Upper lobe of left lung (tissue), 6 donors: Measurements from ENCODE around the gene TMEM121B. TPM values are rescaled to one million over a fixed set of nuclear protein-coding genes. Genes with fewer than 3 reads are reported as not detected.

ENCODE experiments used
- ATAC-seq, 2 donors: fragments of 200-7000 bp; cut with Tn5 transposase; one replicate each; pipeline ENCODE4 v1.9.1; 2022; ENCODE audit warnings: mild to moderate bottlenecking in 2 of 2, moderate library complexity in 2 of 2; ENCODE audit not compliant: low FRiP score in 2 of 2
- DNase-seq, 2 donors: peaks; one replicate each; pipeline ENCODE4 v3.0.0-alpha.2; 2019 to 2020
- H3K27ac ChIP-seq, 4 donors: fragments of 200-600 bp; sonication (generic); one replicate each; pipeline ENCODE4 v1.5.1; 2016 to 2019
- H3K27me3 ChIP-seq, 4 donors: fragments of 200-600 bp; sonication (generic); one replicate each; pipeline ENCODE4 v1.5.1; 2017 to 2019
- H3K36me3 ChIP-seq, 4 donors: fragments of 200-600 bp; sonication (generic); one replicate each; pipeline ENCODE4 v1.5.1; 2016 to 2019
- H3K4me1 ChIP-seq, 4 donors: fragments of 200-600 bp; sonication (generic); one replicate each; pipeline ENCODE4 v1.5.1; 2018 to 2019
- H3K4me3 ChIP-seq, 4 donors: fragments of 200-600 bp; sonication (generic); one replicate each; pipeline ENCODE4 v1.5.1; 2017 to 2019; ENCODE audit warnings: mild to moderate bottlenecking in 2 of 4, moderate library complexity in 1 of 4
- H3K9me3 ChIP-seq, 4 donors: fragments of 200-600 bp; sonication (generic); one replicate each; pipeline ENCODE4 v1.5.1; 2018 to 2019
- CTCF ChIP-seq, 6 experiments: fragments of 450-650 bp in 4 of 6; fragments of 200-600 bp in 2 of 6; sonication (generic) in 2 of 6; IDR thresholded peaks; one replicate each; pipeline ENCODE4 v1.5.1; 2016 to 2019; ENCODE audit warnings: antibody characterized with exemption in 6 of 6
- EP300 ChIP-seq, 4 donors: sonication (generic); formaldehyde crosslinking; IDR thresholded peaks; one replicate each; pipeline ENCODE4 v1.5.1; 2017; ENCODE audit warnings: antibody characterized with exemption in 4 of 4, control low read depth in 2 of 4
- POLR2A ChIP-seq, 4 donors: fragments of 450-650 bp; IDR thresholded peaks; one replicate each; pipeline ENCODE4 v1.5.1; 2016 to 2017; ENCODE audit warnings: antibody characterized with exemption in 4 of 4, mild to moderate bottlenecking in 2 of 4
- POLR2AphosphoS5 ChIP-seq, 2 donors: sonication (generic); formaldehyde crosslinking; IDR thresholded peaks; one replicate each; pipeline ENCODE4 v1.5.1; 2017; ENCODE audit warnings: antibody characterized with exemption in 2 of 2
- WGBS, 2 donors: methylation state at CpG; one replicate each; pipeline ENCODE4 v1.1.5; 2017 to 2018; 5-methylcytosine and 5-hydroxymethylcytosine counted together
- total RNA-seq, 6 donors: library from RNA; depleted of rRNA in 4 of 6; stranded (reverse); fragments of >200 nt in 4 of 6; gene quantifications; one replicate each; pipeline versions ENCODE4 v1.1.0 to v1.2.1, GENCODE V29; 2016 to 2021
- donor health status: DM: no; HTN: no; CAD: no; lungs with moderate emphysema.
- donor health status: DM: no; HTN: yes; CAD: no; lungs with severe emphysema.

The TMEM121B gene
- total RNA-seq, 6 donors from 2014 or later: 0.10 to 2.0 (median 1.1) TPM; not detected in 1

- Histone ChIP-seq H3K9me3 (no peaks in the 10 kb centered on the region), H3K27me3 (no peaks in the 10 kb centered on the region), H3K27ac (peak overlapping the region in 2 of 4 donors; percentile 7 to 36), H3K4me3 (no peak overlapping the region), H3K36me3 (peaks cover 43 to 95% (median 86%) of the 10 kb centered on the region in 4 donors), H3K4me1 (peaks cover 8 to 30% (median 24%) of the 10 kb centered on the region in 4 donors)
- WGBS, 2 donors: 83 to 86% methylated on average over 7 of the region's 7 CpGs
- no peak for DNase-seq
- no peak for TF ChIP-seq POLR2A (IDR thresholded peaks at IDR 0.05)
- TF ChIP-seq EP300 (IDR thresholded peaks at IDR 0.05): no peak
- no peak for TF ChIP-seq CTCF (IDR thresholded peaks at IDR 0.05)
- ATAC-seq: no peak
Observed at GRCh38 chr22:17102297-17102667, 18.9 kb downstream of the TMEM121B start.

- Histone ChIP-seq H3K27me3 (no peaks in the 10 kb centered on the region), H3K4me3 (no peak overlapping the region), H3K27ac (peak overlapping the region in 2 of 4 donors; percentile 7 to 36), H3K36me3 (peaks cover 43 to 92% (median 81%) of the 10 kb centered on the region in 4 donors), H3K4me1 (peaks cover 8 to 30% (median 24%) of the 10 kb centered on the region in 4 donors), H3K9me3 (no peaks in the 10 kb centered on the region)
- no peak for DNase-seq
- TF ChIP-seq POLR2A (IDR thresholded peaks at IDR 0.05) (no peak), CTCF (IDR thresholded peaks at IDR 0.05) (no peak), EP300 (IDR thresholded peaks at IDR 0.05) (no peak), POLR2AphosphoS5 (IDR thresholded peaks at IDR 0.05) (no peak)
- peak in 1 of 2 donors; percentile 12 for ATAC-seq
- 84 to 92% methylated on average over 8 to 14 of the region's 14 CpGs for WGBS, 2 donors
Observed at GRCh38 chr22:17101475-17102296, 19.5 kb downstream of the TMEM121B start.

- H3K9me3 ChIP-seq: no peaks in the 10 kb centered on the region
- H3K36me3 ChIP-seq: peaks cover 43 to 81% (median 71%) of the 10 kb centered on the region in 4 donors
- ATAC-seq (peak; percentile 9 to 31), DNase-seq (no peak)
- H3K4me1 ChIP-seq: peaks cover 8 to 30% (median 24%) of the 10 kb centered on the region in 4 donors
- no peak overlapping the region for H3K4me3 ChIP-seq
- H3K27ac ChIP-seq: peak overlapping the region in 1 of 4 donors; percentile 28
- TF ChIP-seq POLR2A (IDR thresholded peaks at IDR 0.05): no peak
- TF ChIP-seq CTCF (IDR thresholded peaks at IDR 0.05): no peak
- TF ChIP-seq POLR2AphosphoS5 (IDR thresholded peaks at IDR 0.05): no peak
- no peak for TF ChIP-seq EP300 (IDR thresholded peaks at IDR 0.05)
- 67 to 68% methylated on average over 6 of the region's 6 CpGs for WGBS, 2 donors
- H3K27me3 ChIP-seq: no peaks in the 10 kb centered on the region
Observed at GRCh38 chr22:17100621-17101020, 20.5 kb downstream of the TMEM121B start.

- peak overlapping the region in 3 of 4 donors; percentile 49 to 71 (median 64) for H3K27ac ChIP-seq
- 44 to 59% methylated on average over 7 of the region's 7 CpGs for WGBS, 2 donors
- TF ChIP-seq CTCF (IDR thresholded peaks at IDR 0.05): no peak
- no peak for TF ChIP-seq POLR2A (IDR thresholded peaks at IDR 0.05)
- TF ChIP-seq EP300 (IDR thresholded peaks at IDR 0.05): no peak
- peak; percentile 23 to 58 for TF ChIP-seq POLR2AphosphoS5 (IDR thresholded peaks at IDR 0.05)
- H3K4me3 ChIP-seq: no peak overlapping the region
- peaks cover 8 to 30% (median 17%) of the 10 kb centered on the region in 4 donors for H3K4me1 ChIP-seq
- peak; percentile 51 to 80 for ATAC-seq
- no peaks in the 10 kb centered on the region for H3K27me3 ChIP-seq
- H3K36me3 ChIP-seq: peaks cover 33 to 64% (median 57%) of the 10 kb centered on the region in 4 donors
- no peak for DNase-seq
- H3K9me3 ChIP-seq: no peaks in the 10 kb centered on the region
Observed at GRCh38 chr22:17098379-17098819, 22.8 kb downstream of the TMEM121B start.
